ENCODE measurements around the gene CSNK1A1L.

The CSNK1A1L gene

DNA sequence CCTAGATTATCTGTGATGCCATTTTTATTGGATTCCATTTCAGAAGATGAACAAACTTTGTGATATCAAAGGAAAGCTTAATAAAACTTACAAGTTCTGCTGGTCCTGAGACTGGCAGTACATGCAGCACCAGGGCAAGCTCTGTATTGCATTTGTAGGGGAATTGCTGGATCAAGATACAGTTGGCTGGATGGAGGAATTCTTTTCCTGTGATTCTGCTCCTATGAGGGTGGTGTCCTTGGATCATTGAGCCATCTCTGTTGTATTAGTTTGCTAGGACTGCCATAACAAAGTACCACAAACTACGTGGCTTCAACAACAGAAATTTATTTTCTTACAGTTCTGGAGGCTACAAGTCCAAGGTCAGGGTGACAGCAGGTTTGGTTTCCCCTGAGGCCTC, 33.9 kb upstream of the CSNK1A1L start:
- TF ChIP-seq, protein P1, sequence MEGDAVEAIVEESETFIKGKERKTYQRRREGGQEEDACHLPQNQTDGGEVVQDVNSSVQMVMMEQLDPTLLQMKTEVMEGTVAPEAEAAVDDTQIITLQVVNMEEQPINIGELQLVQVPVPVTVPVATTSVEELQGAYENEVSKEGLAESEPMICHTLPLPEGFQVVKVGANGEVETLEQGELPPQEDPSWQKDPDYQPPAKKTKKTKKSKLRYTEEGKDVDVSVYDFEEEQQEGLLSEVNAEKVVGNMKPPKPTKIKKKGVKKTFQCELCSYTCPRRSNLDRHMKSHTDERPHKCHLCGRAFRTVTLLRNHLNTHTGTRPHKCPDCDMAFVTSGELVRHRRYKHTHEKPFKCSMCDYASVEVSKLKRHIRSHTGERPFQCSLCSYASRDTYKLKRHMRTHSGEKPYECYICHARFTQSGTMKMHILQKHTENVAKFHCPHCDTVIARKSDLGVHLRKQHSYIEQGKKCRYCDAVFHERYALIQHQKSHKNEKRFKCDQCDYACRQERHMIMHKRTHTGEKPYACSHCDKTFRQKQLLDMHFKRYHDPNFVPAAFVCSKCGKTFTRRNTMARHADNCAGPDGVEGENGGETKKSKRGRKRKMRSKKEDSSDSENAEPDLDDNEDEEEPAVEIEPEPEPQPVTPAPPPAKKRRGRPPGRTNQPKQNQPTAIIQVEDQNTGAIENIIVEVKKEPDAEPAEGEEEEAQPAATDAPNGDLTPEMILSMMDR (IDR thresholded peaks at IDR 0.05; ENCODE audit: insufficient read depth, low read depth, low read length, missing control alignments): no peak

GRCh38 chr13:37138926-37139325, 33.5 kb upstream of the CSNK1A1L start:
- no peak overlapping the region for H3K4me3 ChIP-seq (ENCODE audit: low read depth, low read length)

More for the DNA sequence above, 33.9 kb upstream of the CSNK1A1L start:
- no peak for DNase-seq (ENCODE audit: low read depth)
- no peak overlapping the region for H3K4me3 ChIP-seq (ENCODE audit: low read depth, low read length)

DNA sequence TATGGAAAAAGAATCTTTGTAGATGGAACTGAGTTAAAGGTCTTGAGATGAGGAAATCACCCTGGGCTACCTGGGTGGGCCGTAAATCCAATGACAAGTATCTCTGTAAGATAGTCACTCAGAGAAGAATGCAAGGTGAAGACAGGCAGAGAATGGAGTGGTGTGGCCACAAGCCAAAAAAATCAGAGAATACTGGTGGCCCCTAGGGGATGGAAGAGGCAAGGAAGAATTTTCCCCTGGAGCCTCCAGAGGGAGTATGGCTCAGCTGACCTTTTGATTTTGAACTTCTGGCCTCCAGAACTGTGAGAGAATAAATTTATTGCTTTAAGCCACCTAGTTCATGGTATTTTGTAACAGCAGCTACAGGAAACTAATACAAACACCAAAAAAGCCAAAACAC, 32.7 kb upstream of the CSNK1A1L start:
- TF ChIP-seq, protein P1 (IDR thresholded peaks at IDR 0.05; ENCODE audit: insufficient read depth, low read depth, low read length, missing control alignments): no peak
- DNase-seq (ENCODE audit: low read depth): no peak

More at GRCh38 chr13:37138926-37139325, 33.5 kb upstream of the CSNK1A1L start:
- DNase-seq (ENCODE audit: low read depth): no peak
- TF ChIP-seq, protein P1 (IDR thresholded peaks at IDR 0.05; ENCODE audit: insufficient read depth, low read depth, low read length, missing control alignments): no peak

DNA sequence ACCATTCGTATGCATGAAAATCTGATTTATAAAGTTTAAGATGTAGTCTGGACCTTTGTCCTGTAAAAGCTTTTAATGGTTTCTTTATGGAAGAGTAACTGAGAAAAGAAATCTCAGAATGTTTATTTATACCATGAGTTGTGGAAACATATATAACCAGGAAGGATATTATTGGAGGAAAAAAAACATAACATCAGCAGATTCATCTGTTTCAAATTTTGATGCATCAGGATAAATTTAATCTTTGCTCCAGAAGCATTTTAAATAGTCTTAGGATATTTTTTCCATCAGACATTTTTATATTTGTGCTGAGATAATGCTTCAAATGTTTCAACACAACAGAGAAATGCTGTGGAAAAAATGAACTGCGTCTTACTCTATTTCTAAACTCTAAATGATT, 31.2 kb upstream of the CSNK1A1L start:
- TF ChIP-seq, protein P1 (IDR thresholded peaks at IDR 0.05; ENCODE audit: insufficient read depth, low read depth, low read length, missing control alignments): no peak
- H3K4me3 ChIP-seq (ENCODE audit: low read depth, low read length): no peak overlapping the region
- DNase-seq (ENCODE audit: low read depth): no peak

More for the DNA sequence above, 32.7 kb upstream of the CSNK1A1L start:
- no peak overlapping the region for H3K4me3 ChIP-seq (ENCODE audit: low read depth, low read length)

DNA sequence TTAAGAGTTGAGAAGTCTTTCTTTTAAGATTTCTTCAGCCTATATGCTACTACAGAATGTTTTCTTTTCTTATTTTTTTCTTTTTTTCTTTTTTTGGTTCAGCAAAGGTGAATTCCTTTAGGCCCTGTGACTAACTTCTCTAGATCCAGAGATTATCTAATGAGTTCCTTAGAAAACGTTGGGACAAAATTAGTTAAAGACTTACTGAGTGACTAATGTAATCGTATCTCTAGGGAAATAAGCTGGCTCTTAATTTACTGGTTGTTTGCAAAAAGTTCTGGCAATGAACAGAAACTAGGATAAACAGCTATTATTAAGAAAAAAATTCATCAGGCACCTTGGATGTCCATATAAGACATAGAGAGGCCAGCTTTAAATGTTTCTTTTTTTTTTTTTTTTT, 30.7 kb upstream of the CSNK1A1L start:
- no peak for DNase-seq (ENCODE audit: low read depth)

DNA sequence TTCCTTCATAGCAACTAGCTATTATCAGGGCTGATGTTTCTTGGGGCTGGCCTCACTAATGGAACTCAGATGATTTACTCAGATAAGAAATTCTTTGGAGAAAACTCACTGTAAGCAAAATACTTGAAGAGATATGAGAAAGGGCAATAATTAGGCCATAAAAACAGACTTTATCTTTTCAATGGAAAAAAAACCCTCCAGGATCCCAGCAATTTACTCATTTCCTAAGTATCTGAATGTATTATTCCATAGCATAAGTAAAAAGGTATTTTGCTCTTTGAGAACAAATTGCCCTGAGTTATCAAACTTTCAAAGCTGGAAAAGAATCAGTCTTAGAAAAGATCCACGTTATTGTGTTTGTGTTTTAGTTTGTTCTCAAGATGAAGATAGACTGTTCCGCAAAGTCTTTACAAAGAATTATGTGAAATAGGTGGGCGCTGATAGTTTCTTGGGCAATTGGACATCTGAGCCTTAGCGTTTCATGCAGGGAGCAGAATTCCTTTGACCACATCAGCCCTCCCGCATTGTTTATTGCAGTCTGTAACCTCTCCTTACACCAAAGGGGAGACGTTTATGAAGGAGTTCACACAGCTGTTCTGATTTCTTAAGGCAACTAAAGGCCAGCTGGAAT, 29.1 kb upstream of the CSNK1A1L start:
- TF ChIP-seq, protein P1 (IDR thresholded peaks at IDR 0.05; ENCODE audit: insufficient read depth, low read depth, low read length, missing control alignments): no peak
- no peak for DNase-seq (ENCODE audit: low read depth)

More for the DNA sequence above, 30.7 kb upstream of the CSNK1A1L start:
- TF ChIP-seq, protein P1 (IDR thresholded peaks at IDR 0.05; ENCODE audit: insufficient read depth, low read depth, low read length, missing control alignments): no peak
- H3K4me3 ChIP-seq (ENCODE audit: low read depth, low read length): no peak overlapping the region

DNA sequence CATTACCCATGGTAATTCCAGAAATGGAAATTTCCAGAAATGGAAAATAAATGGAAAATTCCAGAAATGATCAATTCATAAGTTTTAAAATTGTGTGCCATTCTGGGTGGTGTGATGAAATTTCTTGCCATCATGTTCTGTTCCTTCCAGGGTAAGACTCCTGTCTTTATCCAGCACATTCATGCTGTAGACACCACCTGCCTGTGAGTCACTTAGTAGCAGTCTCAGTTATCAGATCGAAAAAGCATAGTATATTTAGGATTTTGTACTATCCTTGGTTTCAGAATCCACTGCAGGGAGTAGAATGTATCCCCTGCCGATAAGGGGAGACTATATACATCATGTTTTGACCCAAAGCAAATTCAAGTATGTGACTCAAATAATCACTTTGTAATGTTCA, 26.7 kb upstream of the CSNK1A1L start:
- TF ChIP-seq, protein P1 (IDR thresholded peaks at IDR 0.05; ENCODE audit: insufficient read depth, low read depth, low read length, missing control alignments): no peak
- no peak overlapping the region for H3K4me3 ChIP-seq (ENCODE audit: low read depth, low read length)
- DNase-seq (ENCODE audit: low read depth): no peak

More for the DNA sequence above, 29.1 kb upstream of the CSNK1A1L start:
- H3K4me3 ChIP-seq (ENCODE audit: low read depth, low read length): no peak overlapping the region
